Peyer's patch (tissue), 4 donors: ENCODE data around the gene CELF3.

Experiments
- CTCF ChIP-seq, 6 experiments: fragments of 450-650 bp in 4 of 6; fragments of 200-600 bp in 2 of 6; sonication (generic) in 1 of 6; IDR thresholded peaks; one replicate each; pipeline ENCODE4 v1.5.1; 2017 to 2019; ENCODE audit warnings: antibody characterized with exemption in 6 of 6, mild to moderate bottlenecking in 3 of 6, moderate library complexity in 1 of 6
- POLR2A ChIP-seq, 2 donors: fragments of 450-650 bp; IDR thresholded peaks; one replicate each; pipeline ENCODE4 v1.5.1; 2017; ENCODE audit warnings: antibody characterized with exemption in 2 of 2, mild to moderate bottlenecking in 2 of 2, moderate library complexity in 2 of 2

GRCh38 chr1:151763990-151764389 is 47.4 kb upstream of the CELF3 start:
- TF ChIP-seq CTCF (IDR thresholded peaks at IDR 0.05) (no peak), POLR2A (IDR thresholded peaks at IDR 0.05) (no peak)
